Suprapubic skin (tissue), 4 donors: Measurements from ENCODE around the gene PEMT. TPM values are rescaled to one million over a fixed set of nuclear protein-coding genes. Genes with fewer than 3 reads are reported as not detected.
A peak's percentile ranks its signal among the peaks of the same experiment; 100 is the strongest.

ENCODE experiments used
- DNase-seq, 2 donors: peaks; one replicate each; pipeline ENCODE4 v3.0.0-alpha.2; 2019; ENCODE audit warnings: low spot score in 2 of 2
- H3K27ac ChIP-seq: fragments of 200-600 bp; sonication (generic); one replicate; pipeline ENCODE4 v1.5.1; 2019
- H3K27me3 ChIP-seq: fragments of 200-600 bp; sonication (generic); one replicate; pipeline ENCODE4 v1.5.1; 2019
- H3K36me3 ChIP-seq: fragments of 200-600 bp; sonication (generic); one replicate; pipeline ENCODE4 v1.5.1; 2019
- H3K4me1 ChIP-seq: fragments of 200-600 bp; sonication (generic); one replicate; pipeline ENCODE4 v1.5.1; 2019
- H3K4me3 ChIP-seq: fragments of 200-600 bp; sonication (generic); one replicate; pipeline ENCODE4 v1.5.1; 2019; ENCODE audit warnings: mild to moderate bottlenecking
- H3K9me3 ChIP-seq: fragments of 200-600 bp; sonication (generic); one replicate; pipeline ENCODE4 v1.5.1; 2019
- CTCF ChIP-seq, 2 donors: fragments of 200-600 bp in 1 of 2; fragments of 450-650 bp in 1 of 2; sonication (generic) in 1 of 2; IDR thresholded peaks; one replicate each; pipeline ENCODE4 v1.5.1; 2016 to 2019; ENCODE audit warnings: antibody characterized with exemption in 2 of 2, mild to moderate bottlenecking in 1 of 2, moderate library complexity in 1 of 2
- EP300 ChIP-seq: sonication (generic); formaldehyde crosslinking; IDR thresholded peaks from one replicate; pipeline ENCODE4 v1.6.1; 2017; ENCODE audit warnings: antibody characterized with exemption
- POLR2A ChIP-seq, 2 donors: fragments of 450-650 bp; IDR thresholded peaks; one replicate each; pipeline ENCODE4 v1.6.1; 2017; ENCODE audit warnings: antibody characterized with exemption in 2 of 2, mild to moderate bottlenecking in 2 of 2, moderate library complexity in 2 of 2
- POLR2AphosphoS5 ChIP-seq, 3 donors: sonication (generic); formaldehyde crosslinking; IDR thresholded peaks; one replicate each; pipeline ENCODE4 v1.6.1; 2017; ENCODE audit warnings: antibody characterized with exemption in 3 of 3
- WGBS: methylation state at CpG from one replicate; pipeline ENCODE4 v1.1.5; 2018; 5-methylcytosine and 5-hydroxymethylcytosine counted together
- total RNA-seq, 4 donors: library from RNA; depleted of rRNA; stranded (reverse); fragments of >200 nt; gene quantifications; one replicate each; pipeline ENCODE4 v1.1.0, GENCODE V29; 2016

The PEMT gene
- total RNA-seq, 4 donors from 2014 or later, result 25.7 to 60.6 (median 50.0) TPM

- Histone ChIP-seq H3K27ac (no peak overlapping the region), H3K36me3 (no peaks in the 10 kb centered on the region), H3K9me3 (no peaks in the 10 kb centered on the region), H3K27me3 (no peaks in the 10 kb centered on the region), H3K4me1 (peaks cover 24% of the 10 kb centered on the region), H3K4me3 (no peak overlapping the region)
- no peak for DNase-seq
- WGBS, result 84% methylated on average over 13 of the region's 17 CpGs
- TF ChIP-seq POLR2A (IDR thresholded peaks at IDR 0.05) (no peak), POLR2AphosphoS5 (IDR thresholded peaks at IDR 0.05) (no peak)
Measured at GRCh38 chr17:17499402-17500145, 91.9 kb downstream of the PEMT start.

GRCh38 chr17:17498606-17499301 is 92.8 kb downstream of the PEMT start:
- Histone ChIP-seq H3K36me3 (no peaks in the 10 kb centered on the region), H3K27me3 (no peaks in the 10 kb centered on the region), H3K9me3 (no peaks in the 10 kb centered on the region), H3K4me3 (no peak overlapping the region), H3K27ac (no peak overlapping the region), H3K4me1 (peaks cover 29% of the 10 kb centered on the region)
- TF ChIP-seq CTCF (IDR thresholded peaks at IDR 0.05) (no peak), POLR2A (IDR thresholded peaks at IDR 0.05) (no peak), POLR2AphosphoS5 (IDR thresholded peaks at IDR 0.05) (no peak), EP300 (no peak)
- no peak for DNase-seq
- WGBS, result 93% methylated on average over 13 of the region's 16 CpGs

GRCh38 chr17:17497845-17498520 is 93.5 kb downstream of the PEMT start:
- peaks cover 36% of the 10 kb centered on the region for H3K4me1 ChIP-seq
- no peak for DNase-seq
- no peaks in the 10 kb centered on the region for H3K9me3 ChIP-seq
- H3K36me3 ChIP-seq, result no peaks in the 10 kb centered on the region
- H3K27me3 ChIP-seq, result no peaks in the 10 kb centered on the region
- TF ChIP-seq POLR2A (IDR thresholded peaks at IDR 0.05) (no peak), POLR2AphosphoS5 (IDR thresholded peaks at IDR 0.05) (no peak), CTCF (IDR thresholded peaks at IDR 0.05) (no peak), EP300 (no peak)
- H3K27ac ChIP-seq, result no peak overlapping the region
- 95% methylated on average over 4 of the region's 10 CpGs for WGBS
- no peak overlapping the region for H3K4me3 ChIP-seq

GRCh38 chr17:17497065-17497844 is 94.3 kb downstream of the PEMT start:
- peaks cover 44% of the 10 kb centered on the region for H3K4me1 ChIP-seq
- WGBS, result 57% methylated on average over 3 of the region's 19 CpGs
- H3K27ac ChIP-seq, result peak overlapping the region; percentile 69
- no peak for TF ChIP-seq POLR2A (IDR thresholded peaks at IDR 0.05)
- no peak for TF ChIP-seq POLR2AphosphoS5 (IDR thresholded peaks at IDR 0.05)
- no peak for TF ChIP-seq CTCF (IDR thresholded peaks at IDR 0.05)
- no peak for TF ChIP-seq EP300
- peaks cover under 1% of the 10 kb centered on the region for H3K36me3 ChIP-seq
- peak overlapping the region; percentile 58 for H3K4me3 ChIP-seq
- no peaks in the 10 kb centered on the region for H3K9me3 ChIP-seq
- no peak for DNase-seq
- no peaks in the 10 kb centered on the region for H3K27me3 ChIP-seq
